ENCODE results near the gene DISC1. TPM values are rescaled to one million over a fixed set of nuclear protein-coding genes. Genes with fewer than 3 reads are reported as not detected.

DISC1 gene
- total and polyA plus RNA-seq, 2 donors (not counting 1 experiment from before 2014, with no cell fraction given): 2.7 to 4.3 TPM

DNA sequence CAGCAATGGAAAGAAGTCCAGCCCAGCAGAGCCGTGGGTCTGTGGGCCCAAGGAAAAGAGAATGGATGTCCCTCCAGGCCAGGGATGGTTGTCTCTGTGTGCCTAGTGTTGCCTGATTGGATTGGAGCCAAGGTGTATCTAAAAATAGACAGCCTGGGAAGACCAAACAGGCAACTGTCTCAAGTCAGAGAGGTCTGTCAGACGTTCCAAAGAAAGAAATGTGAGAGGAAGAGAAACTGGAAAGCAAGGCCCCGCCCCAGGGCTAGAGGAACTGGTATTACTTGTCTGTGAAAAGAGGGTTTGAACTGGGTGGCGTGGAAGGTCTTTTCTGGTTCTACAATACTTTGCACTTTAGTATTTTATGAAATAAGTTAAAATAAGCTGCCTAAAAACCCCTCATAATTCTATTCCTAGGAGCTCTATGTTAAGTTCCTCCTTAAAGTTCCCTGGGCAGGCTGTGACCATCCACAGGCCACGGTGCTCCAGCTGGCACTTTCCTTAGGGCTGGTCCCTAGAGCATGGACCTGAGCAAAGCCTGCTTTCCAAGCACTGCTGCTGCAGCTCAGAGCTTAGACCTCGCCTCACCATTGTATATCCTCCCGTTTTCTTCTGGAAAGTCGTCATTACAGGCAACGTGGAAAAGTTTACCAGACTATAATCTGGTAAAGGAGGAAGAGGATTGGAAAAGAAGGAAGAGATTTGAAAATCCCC lies 151.6 kb downstream of the DISC1 start:
- DNase-seq (no peak), ATAC-seq (ENCODE audit: low read depth) (no peak)
- H3K27me3 Mint-ChIP-seq: no peaks in the 10 kb centered on the region
- H3K4me1 Mint-ChIP-seq: peaks cover 14% of the 10 kb centered on the region
- POLR2A ChIA-PET: no interaction called here
- Histone ChIP-seq H3K4me2 (replicated peaks; ENCODE audit: low read depth, low read length, poor library complexity, severe bottlenecking) (no peak overlapping the region), H3K4me1 (ENCODE audit: control insufficient read depth in 2 of 2, insufficient read depth in 2 of 2, low read length in 2 of 2) (peaks cover 0 to 12% of the 10 kb centered on the region in 2 donors), H3K27ac (ENCODE audit: low read length in 2 of 2) (no peak overlapping the region), H3K9me3 (ENCODE audit: control extremely low read depth in 1 of 3, control insufficient read depth in 2 of 3, insufficient read depth in 1 of 3, low read length in 2 of 3) (no peaks in the 10 kb centered on the region), H2AFZ (ENCODE audit: insufficient read depth, low read depth, low read length, poor library complexity, severe bottlenecking) (no peak overlapping the region), H3K79me2 (ENCODE audit: control insufficient read depth, insufficient read depth, low read length) (no peaks in the 10 kb centered on the region), H3K4me3 (ENCODE audit: control extremely low read depth in 1 of 5, extremely low read depth in 1 of 5, insufficient read depth in 1 of 5, low read depth in 2 of 5, low read length in 4 of 5) (no peak overlapping the region), H3K36me3 (replicated peaks in 1 of 2; ENCODE audit: control extremely low read depth in 1 of 2, control insufficient read depth in 1 of 2, extremely low read depth in 1 of 2, insufficient read depth in 2 of 2, low read length in 1 of 2) (no peaks in the 10 kb centered on the region), H3K27me3 (replicated peaks in 1 of 4; ENCODE audit: control extremely low read depth in 1 of 4, control insufficient read depth in 3 of 4, insufficient read depth in 4 of 4, low read length in 3 of 4) (no peaks in the 10 kb centered on the region), H4K20me1 (ENCODE audit: control insufficient read depth, insufficient read depth, low read length, poor library complexity, severe bottlenecking) (no peaks in the 10 kb centered on the region), H3K9ac (ENCODE audit: low read length) (no peak overlapping the region)
- no peak overlapping the region for H3K4me3 Mint-ChIP-seq
- CTCF ChIA-PET: interaction anchor here (0.7 kb wide), 1 partner anchor 22 kb away, joined by 3 read pairs; no protein-coding TSS in a partner anchor
- WGBS (ENCODE audit: insufficient coverage): 69% methylated on average over 4 of the region's 9 CpGs
- no peak for TF ChIP-seq EZH2 (IDR thresholded peaks at IDR 0.05; ENCODE audit: borderline replicate concordance, insufficient read depth, low read depth, low read length, poor library complexity, severe bottlenecking)
- TF ChIP-seq, protein P1, sequence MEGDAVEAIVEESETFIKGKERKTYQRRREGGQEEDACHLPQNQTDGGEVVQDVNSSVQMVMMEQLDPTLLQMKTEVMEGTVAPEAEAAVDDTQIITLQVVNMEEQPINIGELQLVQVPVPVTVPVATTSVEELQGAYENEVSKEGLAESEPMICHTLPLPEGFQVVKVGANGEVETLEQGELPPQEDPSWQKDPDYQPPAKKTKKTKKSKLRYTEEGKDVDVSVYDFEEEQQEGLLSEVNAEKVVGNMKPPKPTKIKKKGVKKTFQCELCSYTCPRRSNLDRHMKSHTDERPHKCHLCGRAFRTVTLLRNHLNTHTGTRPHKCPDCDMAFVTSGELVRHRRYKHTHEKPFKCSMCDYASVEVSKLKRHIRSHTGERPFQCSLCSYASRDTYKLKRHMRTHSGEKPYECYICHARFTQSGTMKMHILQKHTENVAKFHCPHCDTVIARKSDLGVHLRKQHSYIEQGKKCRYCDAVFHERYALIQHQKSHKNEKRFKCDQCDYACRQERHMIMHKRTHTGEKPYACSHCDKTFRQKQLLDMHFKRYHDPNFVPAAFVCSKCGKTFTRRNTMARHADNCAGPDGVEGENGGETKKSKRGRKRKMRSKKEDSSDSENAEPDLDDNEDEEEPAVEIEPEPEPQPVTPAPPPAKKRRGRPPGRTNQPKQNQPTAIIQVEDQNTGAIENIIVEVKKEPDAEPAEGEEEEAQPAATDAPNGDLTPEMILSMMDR (IDR thresholded peaks at IDR 0.05): no peak
- H3K9me3 Mint-ChIP-seq (ENCODE audit: insufficient read depth): no peaks in the 10 kb centered on the region
- H3K27ac Mint-ChIP-seq: no peak overlapping the region
- intact Hi-C loops (cut with micrococcal nuclease): no loop called here

DNA sequence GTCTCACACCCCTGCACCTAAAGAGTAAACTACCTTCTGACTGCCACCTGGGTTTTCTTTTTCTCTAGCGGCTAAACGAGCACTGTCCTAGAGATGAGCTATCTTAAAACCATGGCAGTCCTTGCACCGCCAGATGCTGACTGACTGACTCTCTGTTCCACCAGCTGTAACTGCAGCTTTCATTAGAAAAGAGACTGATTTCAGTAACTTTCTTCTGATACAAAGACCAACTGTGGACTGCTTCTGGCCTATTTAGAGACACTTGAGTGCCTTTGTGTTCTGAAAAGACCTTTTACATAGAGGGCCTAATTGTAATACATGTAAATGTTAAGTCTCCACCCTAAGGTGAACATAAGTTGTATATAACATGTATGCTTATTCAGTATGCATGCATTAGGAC lies 152.5 kb downstream of the DISC1 start:
- TF ChIP-seq, protein P1 (IDR thresholded peaks at IDR 0.05): no peak
- TF ChIP-seq EZH2 (IDR thresholded peaks at IDR 0.05; ENCODE audit: borderline replicate concordance, insufficient read depth, low read depth, low read length, poor library complexity, severe bottlenecking): no peak
- H2AFZ ChIP-seq (ENCODE audit: insufficient read depth, low read depth, low read length, poor library complexity, severe bottlenecking): no peak overlapping the region
- ATAC-seq (ENCODE audit: low read depth) (no peak), DNase-seq (no peak)
- no peak overlapping the region for H3K4me3 ChIP-seq (ENCODE audit: control extremely low read depth in 1 of 5, extremely low read depth in 1 of 5, insufficient read depth in 1 of 5, low read depth in 2 of 5, low read length in 4 of 5)
- Mint-ChIP-seq H3K4me1 (peaks cover 14% of the 10 kb centered on the region), H3K27me3 (no peaks in the 10 kb centered on the region), H3K27ac (no peak overlapping the region), H3K4me3 (no peak overlapping the region), H3K9me3 (ENCODE audit: insufficient read depth) (no peaks in the 10 kb centered on the region)
- H3K4me2 ChIP-seq (replicated peaks; ENCODE audit: low read depth, low read length, poor library complexity, severe bottlenecking): no peak overlapping the region
- H3K27ac ChIP-seq (ENCODE audit: low read length in 2 of 2): no peak overlapping the region
- 88% methylated on average over 3 of the region's 3 CpGs for WGBS (ENCODE audit: insufficient coverage)
- H3K4me1 ChIP-seq (ENCODE audit: control insufficient read depth in 2 of 2, insufficient read depth in 2 of 2, low read length in 2 of 2): peaks cover 0 to 12% of the 10 kb centered on the region in 2 donors
- intact Hi-C loops (cut with micrococcal nuclease): no loop called here
- no peaks in the 10 kb centered on the region for H3K27me3 ChIP-seq (replicated peaks in 1 of 4; ENCODE audit: control extremely low read depth in 1 of 4, control insufficient read depth in 3 of 4, insufficient read depth in 4 of 4, low read length in 3 of 4)
- H3K9me3 ChIP-seq (ENCODE audit: control extremely low read depth in 1 of 3, control insufficient read depth in 2 of 3, insufficient read depth in 1 of 3, low read length in 2 of 3): no peaks in the 10 kb centered on the region
- ChIA-PET POLR2A (no interaction called here), CTCF (no interaction called here)
- no peaks in the 10 kb centered on the region for H3K36me3 ChIP-seq (replicated peaks in 1 of 2; ENCODE audit: control extremely low read depth in 1 of 2, control insufficient read depth in 1 of 2, extremely low read depth in 1 of 2, insufficient read depth in 2 of 2, low read length in 1 of 2)
- H3K9ac ChIP-seq (ENCODE audit: low read length): no peak overlapping the region
- H4K20me1 ChIP-seq (ENCODE audit: control insufficient read depth, insufficient read depth, low read length, poor library complexity, severe bottlenecking): no peaks in the 10 kb centered on the region
- no peaks in the 10 kb centered on the region for H3K79me2 ChIP-seq (ENCODE audit: control insufficient read depth, insufficient read depth, low read length)
